HEK293 (cell line): ENCODE measurements around the gene FMN1.

Source experiments
- CTCF ChIA-PET: fragments of 350-600 bp; formaldehyde crosslinking; extraction: SDS; loops from one replicate; lab custom pipeline; 2021; ENCODE audit warnings: antibody characterized with exemption; lab: Yijun Ruan, JAX
- POLR2A ChIA-PET: fragments of 300-600 bp; formaldehyde crosslinking; extraction: SDS; loops from one replicate; lab custom pipeline; 2020; ENCODE audit warnings: antibody characterized with exemption, inconsistent platforms; lab: Yijun Ruan, JAX
- H3K27ac ChIP-seq: fragments of 200-500 bp; sonication (Bioruptor generic); 2 replicates; pipeline ENCODE4 v1.5.1; 2014; ENCODE audit warnings: low read depth, low read length, control low read depth, inconsistent platforms; ENCODE audit errors: extremely low read depth
- H3K36me3 ChIP-seq, 2 experiments: fragments of 200-500 bp in 1 of 2; sonication (Bioruptor generic) in 1 of 2; 1 replicate in 1 of 2; 2 replicates in 1 of 2; pipeline ENCODE4 v1.5.1; 2014 to 2017; ENCODE audit warnings: inconsistent platforms in 2 of 2, low read length in 2 of 2; ENCODE audit not compliant: control insufficient read depth in 2 of 2, insufficient read depth in 1 of 2
- H3K4me1 ChIP-seq: fragments of 200-500 bp; sonication (Bioruptor generic); 2 replicates; pipeline ENCODE4 v1.5.1; 2014; ENCODE audit warnings: mild to moderate bottlenecking, low read length, inconsistent platforms; ENCODE audit not compliant: control insufficient read depth, insufficient read depth
- H3K4me3 ChIP-seq: 2 replicates; pipeline ENCODE4 v1.5.1; 2011; ENCODE audit warnings: low read depth, mild to moderate bottlenecking, control low read depth, low read length, moderate library complexity
- H3K9me3 ChIP-seq: fragments of 200-500 bp; sonication (Bioruptor generic); 2 replicates; pipeline ENCODE4 v1.5.1; 2014; ENCODE audit warnings: low read depth, low read length, inconsistent platforms; ENCODE audit not compliant: control insufficient read depth, insufficient read depth
- KLF8 ChIP-seq: fragments of 450-650 bp; formaldehyde crosslinking; IDR thresholded peaks from 2 replicates; pipeline ENCODE4 v1.5.1; 2016; ENCODE audit warnings: missing biosample characterization, missing genetic modification characterization
- SCRT1 ChIP-seq: fragments of 450-650 bp; formaldehyde crosslinking; IDR thresholded peaks from 2 replicates; pipeline ENCODE4 v1.5.1; 2016; ENCODE audit warnings: missing biosample characterization, missing genetic modification characterization, borderline replicate concordance
- SP3 ChIP-seq: fragments of 450-650 bp; formaldehyde crosslinking; IDR thresholded peaks from 2 replicates; pipeline ENCODE4 v1.5.1; 2016; ENCODE audit warnings: missing biosample characterization, missing genetic modification characterization
- SP7 ChIP-seq: fragments of 450-650 bp; formaldehyde crosslinking; IDR thresholded peaks from 2 replicates; pipeline ENCODE4 v1.5.1; 2016; ENCODE audit warnings: missing biosample characterization, missing genetic modification characterization
- ZBTB26 ChIP-seq: fragments of 450-650 bp; formaldehyde crosslinking; optimal IDR thresholded peaks from 2 replicates; pipeline ENCODE3; 2016; ENCODE audit warnings: missing biosample characterization, mild to moderate bottlenecking, missing genetic modification characterization
- ZFHX2 ChIP-seq: fragments of 450-650 bp; formaldehyde crosslinking; conservative IDR thresholded peaks from 2 replicates; pipeline ENCODE4 v1.5.1; 2016; ENCODE audit warnings: missing biosample characterization, missing genetic modification characterization
- ZNF223 ChIP-seq: fragments of 450-650 bp; formaldehyde crosslinking; IDR thresholded peaks from 2 replicates; pipeline ENCODE4 v1.5.1; 2016; ENCODE audit warnings: missing biosample characterization, missing genetic modification characterization
- ZNF24 ChIP-seq: fragments of 450-650 bp; formaldehyde crosslinking; IDR thresholded peaks from 2 replicates; pipeline ENCODE4 v1.5.1; 2016; ENCODE audit warnings: missing biosample characterization, missing genetic modification characterization
- ZNF280C ChIP-seq: fragments of 450-650 bp; formaldehyde crosslinking; IDR thresholded peaks from 2 replicates; pipeline ENCODE4 v1.5.1; 2016; ENCODE audit warnings: missing biosample characterization, missing genetic modification characterization
- ZNF350 ChIP-seq: fragments of 450-650 bp; formaldehyde crosslinking; IDR thresholded peaks from 2 replicates; pipeline ENCODE4 v1.5.0; 2017; ENCODE audit warnings: missing biosample characterization, mild to moderate bottlenecking, missing genetic modification characterization
- ZNF366 ChIP-seq: fragments of 450-650 bp; formaldehyde crosslinking; conservative IDR thresholded peaks from 2 replicates; pipeline ENCODE4 v1.5.1; 2016; ENCODE audit warnings: missing biosample characterization, missing genetic modification characterization
- ZNF416 ChIP-seq: fragments of 450-650 bp; formaldehyde crosslinking; IDR thresholded peaks from 2 replicates; pipeline ENCODE4 v1.5.1; 2016; ENCODE audit warnings: missing biosample characterization, missing genetic modification characterization
- ZNF426 ChIP-seq: fragments of 450-650 bp; formaldehyde crosslinking; IDR thresholded peaks from 2 replicates; pipeline ENCODE4 v1.5.1; 2017; ENCODE audit warnings: missing biosample characterization, missing genetic modification characterization, mild to moderate bottlenecking, inconsistent platforms, moderate library complexity
- ZNF449 ChIP-seq: fragments of 450-650 bp; formaldehyde crosslinking; IDR thresholded peaks from 2 replicates; pipeline ENCODE4 v1.5.1; 2017; ENCODE audit warnings: missing biosample characterization, mild to moderate bottlenecking, missing genetic modification characterization, moderate library complexity
- ZNF501 ChIP-seq: fragments of 450-650 bp; formaldehyde crosslinking; IDR thresholded peaks from 2 replicates; pipeline ENCODE4 v1.5.1; 2016; ENCODE audit warnings: missing biosample characterization, missing genetic modification characterization
- ZNF561 ChIP-seq: fragments of 450-650 bp; IDR thresholded peaks from 2 replicates; pipeline ENCODE4 v1.5.1; 2018; ENCODE audit warnings: missing biosample characterization, missing genetic modification characterization, borderline replicate concordance
- ZNF629 ChIP-seq: fragments of 450-650 bp; formaldehyde crosslinking; IDR thresholded peaks from 2 replicates; pipeline ENCODE4 v1.5.1; 2017; ENCODE audit warnings: missing biosample characterization, missing genetic modification characterization
- ZNF660 ChIP-seq: fragments of 450-650 bp; IDR thresholded peaks from 2 replicates; pipeline ENCODE4 v1.5.1; 2018; ENCODE audit warnings: missing biosample characterization, mild to moderate bottlenecking, missing genetic modification characterization
- ZNF747 ChIP-seq: fragments of 450-650 bp; formaldehyde crosslinking; IDR thresholded peaks from 2 replicates; pipeline ENCODE4 v1.5.1; 2016; ENCODE audit warnings: missing biosample characterization, missing genetic modification characterization
- ZNF76 ChIP-seq: fragments of 450-650 bp; formaldehyde crosslinking; IDR thresholded peaks from 2 replicates; pipeline ENCODE4; 2016; ENCODE audit warnings: low read depth, missing biosample characterization, missing genetic modification characterization, borderline replicate concordance
- ZNF785 ChIP-seq: fragments of 450-650 bp; formaldehyde crosslinking; IDR thresholded peaks from 2 replicates; pipeline ENCODE4 v1.5.1; 2016; ENCODE audit warnings: missing biosample characterization, missing genetic modification characterization
- TF ChIP-seq, protein P1 (sequence below): fragments of 450-650 bp; formaldehyde crosslinking; IDR thresholded peaks from 2 replicates; pipeline ENCODE4 v1.5.0; 2017; ENCODE audit warnings: missing biosample characterization, missing genetic modification characterization, borderline replicate concordance
- TF ChIP-seq, protein P2 (sequence below): fragments of 450-650 bp; formaldehyde crosslinking; IDR thresholded peaks from 2 replicates; pipeline ENCODE4 v1.5.1; 2016; ENCODE audit warnings: missing biosample characterization, missing genetic modification characterization
- TF ChIP-seq, protein P3 (sequence below): fragments of 450-650 bp; formaldehyde crosslinking; IDR thresholded peaks from 2 replicates; pipeline ENCODE4 v1.5.1; 2016; ENCODE audit warnings: missing biosample characterization, missing genetic modification characterization
- TF ChIP-seq, protein P4 (sequence below): fragments of 450-650 bp; formaldehyde crosslinking; IDR thresholded peaks from 2 replicates; pipeline ENCODE4 v1.5.1; 2016; ENCODE audit warnings: missing biosample characterization, missing genetic modification characterization

FMN1 gene

DNA sequence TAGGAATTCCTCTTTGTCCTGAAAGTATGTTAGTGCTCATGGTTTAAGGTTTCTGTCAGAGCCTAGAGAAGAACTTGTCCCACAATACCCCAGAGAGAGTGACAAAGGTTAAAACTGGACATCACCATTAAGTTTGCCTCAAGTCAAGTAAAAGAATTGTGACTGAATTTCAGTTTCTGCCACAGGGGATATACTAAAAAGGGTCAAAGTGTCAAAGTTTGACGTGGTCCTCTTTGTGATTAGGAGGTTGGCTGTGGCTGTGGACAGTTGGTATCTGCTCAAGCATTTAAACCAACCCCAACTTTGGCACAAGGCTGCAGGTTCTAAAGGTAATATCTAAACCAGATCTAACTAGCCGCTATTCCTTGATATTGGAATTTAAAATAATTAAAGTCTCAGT lies 26.1 kb downstream of the FMN1 start (continued):
- TF ChIP-seq, protein P1, sequence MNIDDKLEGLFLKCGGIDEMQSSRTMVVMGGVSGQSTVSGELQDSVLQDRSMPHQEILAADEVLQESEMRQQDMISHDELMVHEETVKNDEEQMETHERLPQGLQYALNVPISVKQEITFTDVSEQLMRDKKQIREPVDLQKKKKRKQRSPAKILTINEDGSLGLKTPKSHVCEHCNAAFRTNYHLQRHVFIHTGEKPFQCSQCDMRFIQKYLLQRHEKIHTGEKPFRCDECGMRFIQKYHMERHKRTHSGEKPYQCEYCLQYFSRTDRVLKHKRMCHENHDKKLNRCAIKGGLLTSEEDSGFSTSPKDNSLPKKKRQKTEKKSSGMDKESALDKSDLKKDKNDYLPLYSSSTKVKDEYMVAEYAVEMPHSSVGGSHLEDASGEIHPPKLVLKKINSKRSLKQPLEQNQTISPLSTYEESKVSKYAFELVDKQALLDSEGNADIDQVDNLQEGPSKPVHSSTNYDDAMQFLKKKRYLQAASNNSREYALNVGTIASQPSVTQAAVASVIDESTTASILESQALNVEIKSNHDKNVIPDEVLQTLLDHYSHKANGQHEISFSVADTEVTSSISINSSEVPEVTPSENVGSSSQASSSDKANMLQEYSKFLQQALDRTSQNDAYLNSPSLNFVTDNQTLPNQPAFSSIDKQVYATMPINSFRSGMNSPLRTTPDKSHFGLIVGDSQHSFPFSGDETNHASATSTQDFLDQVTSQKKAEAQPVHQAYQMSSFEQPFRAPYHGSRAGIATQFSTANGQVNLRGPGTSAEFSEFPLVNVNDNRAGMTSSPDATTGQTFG (tag by site-specific recombination) = no peak
- TF ChIP-seq, protein P2, sequence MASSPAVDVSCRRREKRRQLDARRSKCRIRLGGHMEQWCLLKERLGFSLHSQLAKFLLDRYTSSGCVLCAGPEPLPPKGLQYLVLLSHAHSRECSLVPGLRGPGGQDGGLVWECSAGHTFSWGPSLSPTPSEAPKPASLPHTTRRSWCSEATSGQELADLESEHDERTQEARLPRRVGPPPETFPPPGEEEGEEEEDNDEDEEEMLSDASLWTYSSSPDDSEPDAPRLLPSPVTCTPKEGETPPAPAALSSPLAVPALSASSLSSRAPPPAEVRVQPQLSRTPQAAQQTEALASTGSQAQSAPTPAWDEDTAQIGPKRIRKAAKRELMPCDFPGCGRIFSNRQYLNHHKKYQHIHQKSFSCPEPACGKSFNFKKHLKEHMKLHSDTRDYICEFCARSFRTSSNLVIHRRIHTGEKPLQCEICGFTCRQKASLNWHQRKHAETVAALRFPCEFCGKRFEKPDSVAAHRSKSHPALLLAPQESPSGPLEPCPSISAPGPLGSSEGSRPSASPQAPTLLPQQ (tag by site-specific recombination) = no peak
- TF ChIP-seq ZNF660 (tag by site-specific recombination) = no peak
- TF ChIP-seq ZNF426 (tag by site-specific recombination) = no peak
- TF ChIP-seq ZNF280C (tag by site-specific recombination) = no peak
- no peak for TF ChIP-seq ZNF449 (tag by site-specific recombination)
- no peak for TF ChIP-seq ZNF350 (tag by site-specific recombination)
- TF ChIP-seq, protein P3, sequence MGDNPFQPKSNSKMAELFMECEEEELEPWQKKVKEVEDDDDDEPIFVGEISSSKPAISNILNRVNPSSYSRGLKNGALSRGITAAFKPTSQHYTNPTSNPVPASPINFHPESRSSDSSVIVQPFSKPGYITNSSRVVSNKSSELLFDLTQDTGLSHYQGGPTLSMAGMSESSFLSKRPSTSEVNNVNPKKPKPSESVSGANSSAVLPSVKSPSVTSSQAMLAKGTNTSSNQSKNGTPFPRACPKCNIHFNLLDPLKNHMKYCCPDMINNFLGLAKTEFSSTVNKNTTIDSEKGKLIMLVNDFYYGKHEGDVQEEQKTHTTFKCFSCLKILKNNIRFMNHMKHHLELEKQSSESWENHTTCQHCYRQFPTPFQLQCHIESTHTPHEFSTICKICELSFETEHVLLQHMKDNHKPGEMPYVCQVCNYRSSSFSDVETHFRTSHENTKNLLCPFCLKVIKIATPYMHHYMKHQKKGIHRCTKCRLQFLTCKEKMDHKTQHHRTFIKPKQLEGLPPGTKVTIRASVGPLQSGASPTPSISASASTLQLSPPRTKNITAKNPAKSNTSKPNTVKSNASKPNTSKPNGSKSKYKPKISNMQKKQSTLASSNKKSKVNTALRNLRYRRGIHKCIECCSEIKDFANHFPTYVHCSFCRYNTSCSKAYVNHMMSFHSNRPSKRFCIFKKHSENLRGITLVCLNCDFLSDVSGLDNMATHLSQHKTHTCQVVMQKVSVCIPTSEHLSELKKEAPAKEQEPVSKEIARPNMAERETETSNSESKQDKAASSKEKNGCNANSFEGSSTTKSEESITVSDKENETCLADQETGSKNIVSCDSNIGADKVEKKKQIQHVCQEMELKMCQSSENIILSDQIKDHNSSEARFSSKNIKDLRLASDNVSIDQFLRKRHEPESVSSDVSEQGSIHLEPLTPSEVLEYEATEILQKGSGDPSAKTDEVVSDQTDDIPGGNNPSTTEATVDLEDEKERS = no peak
- no peak for TF ChIP-seq ZNF501 (tag by site-specific recombination)
- TF ChIP-seq ZBTB26 = no peak
- TF ChIP-seq, all 188 proteins: peak for 0

GRCh38 chr15:33163816-33164215 lies 30.7 kb downstream of the FMN1 start:
- H3K4me1 ChIP-seq = no peaks in the 10 kb centered on the region
- CTCF ChIA-PET = no interaction called here
- no peak for TF ChIP-seq ZNF76
- no peak for TF ChIP-seq ZNF24 (tag by site-specific recombination)
- TF ChIP-seq ZNF747 = no peak
- no peak for TF ChIP-seq ZNF785 (tag by site-specific recombination)
- no peak for TF ChIP-seq SP3 (tag by site-specific recombination)
- TF ChIP-seq SP7 (tag by site-specific recombination) = no peak
- TF ChIP-seq KLF8 (tag by site-specific recombination) = no peak
- no peak for TF ChIP-seq ZNF416
- no peak for TF ChIP-seq ZNF629 (tag by site-specific recombination)
- TF ChIP-seq ZNF561 (tag by site-specific recombination) = no peak
- TF ChIP-seq, protein P4, sequence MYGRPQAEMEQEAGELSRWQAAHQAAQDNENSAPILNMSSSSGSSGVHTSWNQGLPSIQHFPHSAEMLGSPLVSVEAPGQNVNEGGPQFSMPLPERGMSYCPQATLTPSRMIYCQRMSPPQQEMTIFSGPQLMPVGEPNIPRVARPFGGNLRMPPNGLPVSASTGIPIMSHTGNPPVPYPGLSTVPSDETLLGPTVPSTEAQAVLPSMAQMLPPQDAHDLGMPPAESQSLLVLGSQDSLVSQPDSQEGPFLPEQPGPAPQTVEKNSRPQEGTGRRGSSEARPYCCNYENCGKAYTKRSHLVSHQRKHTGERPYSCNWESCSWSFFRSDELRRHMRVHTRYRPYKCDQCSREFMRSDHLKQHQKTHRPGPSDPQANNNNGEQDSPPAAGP (tag by site-specific recombination) = no peak
- no peak for TF ChIP-seq ZNF223 (tag by site-specific recombination)
- no peak for TF ChIP-seq ZNF366 (tag by site-specific recombination)
- TF ChIP-seq ZFHX2 (tag by site-specific recombination) = no peak
- no peak for TF ChIP-seq SCRT1 (tag by site-specific recombination)

More at GRCh38 chr15:33163816-33164215, 30.7 kb downstream of the FMN1 start:
- Histone ChIP-seq H3K9me3 (no peaks in the 10 kb centered on the region), H3K4me3 (no peak overlapping the region), H3K36me3 (no peaks in the 10 kb centered on the region), H3K27ac (no peak overlapping the region)
- POLR2A ChIA-PET = no interaction called here
